ENCODE results near the gene GNRHR.

Gene GNRHR

GRCh38 chr4:67704843-67705242, 49.3 kb downstream of the GNRHR start:
- Histone ChIP-seq H3K36me3 (ENCODE audit: insufficient read depth, low read length) (peaks cover 20% of the 10 kb centered on the region), H3K27ac (ENCODE audit: low read length) (no peak overlapping the region), H3K4me3 (ENCODE audit: low read depth in 1 of 2, low read length in 2 of 2) (no peak overlapping the region), H4K20me1 (ENCODE audit: insufficient read depth, low read length) (peaks cover under 1% of the 10 kb centered on the region; the same call in 1 of the 2 replicates), H3K4me1 (ENCODE audit: insufficient read depth, low read length) (peaks cover 31% of the 10 kb centered on the region), H3K79me2 (ENCODE audit: insufficient read depth, low read length) (peaks cover 94% of the 10 kb centered on the region), H3K9me3 (ENCODE audit: insufficient read depth, low read length, severe bottlenecking) (peaks cover 13% of the 10 kb centered on the region), H2AFZ (ENCODE audit: low read depth, low read length) (no peak overlapping the region), H3K4me2 (ENCODE audit: insufficient read depth, low read length) (no peak overlapping the region), H3K9ac (ENCODE audit: low read depth, low read length) (no peak overlapping the region), H3K27me3 (ENCODE audit: insufficient read depth, low read length, poor library complexity) (no peaks in the 10 kb centered on the region)
- no peak for ATAC-seq (ENCODE audit: insufficient read depth, low read depth)
- TF ChIP-seq EZH2 (IDR thresholded peaks at IDR 0.05; ENCODE audit: borderline replicate concordance, low read depth, low read length, severe bottlenecking): no peak
- no peak for TF ChIP-seq CTCF (IDR thresholded peaks at IDR 0.05; ENCODE audit: borderline replicate concordance, extremely low read depth, low read length, poor library complexity, severe bottlenecking)
- no peak for DNase-seq

- H3K9ac ChIP-seq (ENCODE audit: low read depth, low read length): peak overlapping the region; percentile 82
- peak overlapping the region; percentile 85 for H2AFZ ChIP-seq (ENCODE audit: low read depth, low read length)
- peaks cover 96% of the 10 kb centered on the region for H3K79me2 ChIP-seq (ENCODE audit: insufficient read depth, low read length)
- peak overlapping the region; percentile 77 to 94; a peak in 3 of 4 replicates for H3K4me3 ChIP-seq (ENCODE audit: low read depth in 1 of 2, low read length in 2 of 2)
- peaks cover 13% of the 10 kb centered on the region for H3K9me3 ChIP-seq (ENCODE audit: insufficient read depth, low read length, severe bottlenecking)
- H3K27ac ChIP-seq (ENCODE audit: low read length): peak overlapping the region; percentile 89
- peaks cover 3% of the 10 kb centered on the region; the same call in 1 of the 2 replicates for H4K20me1 ChIP-seq (ENCODE audit: insufficient read depth, low read length)
- H3K4me2 ChIP-seq (ENCODE audit: insufficient read depth, low read length): peak overlapping the region; percentile 84
- TF ChIP-seq CTCF (IDR thresholded peaks at IDR 0.05; ENCODE audit: borderline replicate concordance, extremely low read depth, low read length, poor library complexity, severe bottlenecking) (no peak), EZH2 (IDR thresholded peaks at IDR 0.05; ENCODE audit: borderline replicate concordance, low read depth, low read length, severe bottlenecking) (no peak)
- DNase-seq (no peak), ATAC-seq (ENCODE audit: insufficient read depth, low read depth) (no peak)
- peaks cover 57% of the 10 kb centered on the region for H3K4me1 ChIP-seq (ENCODE audit: insufficient read depth, low read length)
- H3K36me3 ChIP-seq (ENCODE audit: insufficient read depth, low read length): peaks cover 28% of the 10 kb centered on the region
- no peaks in the 10 kb centered on the region for H3K27me3 ChIP-seq (ENCODE audit: insufficient read depth, low read length, poor library complexity)
These were observed 52.0 kb downstream of the GNRHR start for GRCh38 chr4:67702166-67702565.

- peaks cover 96% of the 10 kb centered on the region for H3K79me2 ChIP-seq (ENCODE audit: insufficient read depth, low read length)
- peak overlapping the region; percentile 82 for H3K9ac ChIP-seq (ENCODE audit: low read depth, low read length)
- H4K20me1 ChIP-seq (ENCODE audit: insufficient read depth, low read length): peaks cover 3% of the 10 kb centered on the region; the same call in 1 of the 2 replicates
- TF ChIP-seq EZH2 (IDR thresholded peaks at IDR 0.05; ENCODE audit: borderline replicate concordance, low read depth, low read length, severe bottlenecking) (no peak), CTCF (IDR thresholded peaks at IDR 0.05; ENCODE audit: borderline replicate concordance, extremely low read depth, low read length, poor library complexity, severe bottlenecking) (no peak)
- H3K4me1 ChIP-seq (ENCODE audit: insufficient read depth, low read length): peaks cover 60% of the 10 kb centered on the region
- H3K4me2 ChIP-seq (ENCODE audit: insufficient read depth, low read length): peak overlapping the region; percentile 84
- H3K9me3 ChIP-seq (ENCODE audit: insufficient read depth, low read length, severe bottlenecking): peaks cover 9% of the 10 kb centered on the region
- ATAC-seq (ENCODE audit: insufficient read depth, low read depth) (no peak), DNase-seq (no peak)
- H3K4me3 ChIP-seq (ENCODE audit: low read depth in 1 of 2, low read length in 2 of 2): peak overlapping the region; percentile 77 to 94
- no peaks in the 10 kb centered on the region for H3K27me3 ChIP-seq (ENCODE audit: insufficient read depth, low read length, poor library complexity)
- H3K36me3 ChIP-seq (ENCODE audit: insufficient read depth, low read length): peaks cover 25% of the 10 kb centered on the region
- peak overlapping the region; percentile 89 for H3K27ac ChIP-seq (ENCODE audit: low read length)
- peak overlapping the region; percentile 85 for H2AFZ ChIP-seq (ENCODE audit: low read depth, low read length)
These were observed 52.7 kb downstream of the GNRHR start for GRCh38 chr4:67701517-67701850.
